ENCODE measurements around the gene LGALSL.

LGALSL gene

GRCh38 chr2:64412671-64413070, 41.3 kb upstream of the LGALSL start:
- Histone ChIP-seq H3F3A (ENCODE audit: low read depth) (no peaks in the 10 kb centered on the region), H3K4me1 (ENCODE audit: insufficient read depth, low read length, poor library complexity, severe bottlenecking) (no peaks in the 10 kb centered on the region), H3K9ac (ENCODE audit: low read depth, low read length, poor library complexity, severe bottlenecking) (no peak overlapping the region), H3K4me3 (ENCODE audit: low read length, poor library complexity, severe bottlenecking) (no peak overlapping the region), H3K36me3 (ENCODE audit: insufficient read depth, low read length) (no peaks in the 10 kb centered on the region), H3K4me2 (ENCODE audit: low read depth, low read length, poor library complexity, severe bottlenecking) (no peak overlapping the region), H4K20me1 (ENCODE audit: insufficient read depth, low read length, poor library complexity, severe bottlenecking) (no peaks in the 10 kb centered on the region), H3K9me3 (ENCODE audit: insufficient read depth, low read depth, low read length) (no peaks in the 10 kb centered on the region), H3K9me2 (replicated peaks; ENCODE audit: low read depth, low read length) (no peaks in the 10 kb centered on the region), H3K27me3 (ENCODE audit: insufficient read depth, low read length, poor library complexity, severe bottlenecking) (peaks cover 9% of the 10 kb centered on the region), H2AFZ (ENCODE audit: low read length) (no peak overlapping the region), H3K79me2 (ENCODE audit: insufficient read depth, low read length) (no peaks in the 10 kb centered on the region)
- TF ChIP-seq EZH2phosphoT487 (IDR thresholded peaks at IDR 0.05; ENCODE audit: borderline replicate concordance) (no peak), CTCF (conservative IDR thresholded peaks at IDR 0.05; ENCODE audit: low read length) (no peak)

GRCh38 chr2:64414736-64415435, 39.1 kb upstream of the LGALSL start:
- TF ChIP-seq CTCF (conservative IDR thresholded peaks at IDR 0.05; ENCODE audit: low read length) (no peak), EZH2phosphoT487 (IDR thresholded peaks at IDR 0.05; ENCODE audit: borderline replicate concordance) (no peak)
- Histone ChIP-seq H4K20me1 (ENCODE audit: insufficient read depth, low read length, poor library complexity, severe bottlenecking) (no peaks in the 10 kb centered on the region), H3K27me3 (ENCODE audit: insufficient read depth, low read length, poor library complexity, severe bottlenecking) (peaks cover 5% of the 10 kb centered on the region), H3K9me2 (replicated peaks; ENCODE audit: low read depth, low read length) (no peaks in the 10 kb centered on the region), H3K4me2 (ENCODE audit: low read depth, low read length, poor library complexity, severe bottlenecking) (no peak overlapping the region), H3K9ac (ENCODE audit: low read depth, low read length, poor library complexity, severe bottlenecking) (no peak overlapping the region), H3K9me3 (ENCODE audit: insufficient read depth, low read depth, low read length) (no peaks in the 10 kb centered on the region), H3K79me2 (ENCODE audit: insufficient read depth, low read length) (no peaks in the 10 kb centered on the region), H2AFZ (ENCODE audit: low read length) (no peak overlapping the region), H3F3A (ENCODE audit: low read depth) (no peaks in the 10 kb centered on the region), H3K36me3 (ENCODE audit: insufficient read depth, low read length) (no peaks in the 10 kb centered on the region), H3K4me1 (ENCODE audit: insufficient read depth, low read length, poor library complexity, severe bottlenecking) (no peaks in the 10 kb centered on the region), H3K4me3 (ENCODE audit: low read length, poor library complexity, severe bottlenecking) (no peak overlapping the region)

- Histone ChIP-seq H3K4me1 (ENCODE audit: insufficient read depth, low read length, poor library complexity, severe bottlenecking) (no peaks in the 10 kb centered on the region), H3K4me2 (ENCODE audit: low read depth, low read length, poor library complexity, severe bottlenecking) (no peak overlapping the region), H3K27me3 (ENCODE audit: insufficient read depth, low read length, poor library complexity, severe bottlenecking) (no peaks in the 10 kb centered on the region), H3K36me3 (ENCODE audit: insufficient read depth, low read length) (no peaks in the 10 kb centered on the region), H2AFZ (ENCODE audit: low read length) (no peak overlapping the region), H3K9me2 (replicated peaks; ENCODE audit: low read depth, low read length) (no peaks in the 10 kb centered on the region), H3K79me2 (ENCODE audit: insufficient read depth, low read length) (no peaks in the 10 kb centered on the region), H3F3A (ENCODE audit: low read depth) (no peaks in the 10 kb centered on the region), H3K4me3 (ENCODE audit: low read length, poor library complexity, severe bottlenecking) (no peak overlapping the region), H3K9ac (ENCODE audit: low read depth, low read length, poor library complexity, severe bottlenecking) (no peak overlapping the region), H4K20me1 (ENCODE audit: insufficient read depth, low read length, poor library complexity, severe bottlenecking) (no peaks in the 10 kb centered on the region), H3K9me3 (ENCODE audit: insufficient read depth, low read depth, low read length) (no peaks in the 10 kb centered on the region)
- TF ChIP-seq CTCF (conservative IDR thresholded peaks at IDR 0.05; ENCODE audit: low read length) = no peak
- TF ChIP-seq EZH2phosphoT487 (IDR thresholded peaks at IDR 0.05; ENCODE audit: borderline replicate concordance) = no peak
Observed at GRCh38 chr2:64417624-64418023, 36.3 kb upstream of the LGALSL start.

All from Loucy (cell line).